Kidney tubule cell (primary cell): Measurements from ENCODE around the gene CEP104.

Source experiments
- DNase-seq: peaks from one replicate; pipeline ENCODE4 v3.0.0-alpha.2; 2018; ENCODE audit warnings: low spot score

CEP104 gene

GRCh38 chr1:3868464-3869006 lies 11.5 kb upstream of the CEP104 start:
- no peak for DNase-seq

- no peak for DNase-seq
Observed at GRCh38 chr1:3865606-3866160, 8.7 kb upstream of the CEP104 start.

- peak; percentile 8 for DNase-seq
Observed at GRCh38 chr1:3864884-3865283, 7.9 kb upstream of the CEP104 start.

GRCh38 chr1:3863231-3863935 lies 6.4 kb upstream of the CEP104 start:
- no peak for DNase-seq

- peak; percentile 57 for DNase-seq
Observed at GRCh38 chr1:3858231-3858981, 1.4 kb upstream of the CEP104 start.

GRCh38 chr1:3857791-3858129 lies 749 bp upstream of the CEP104 start:
- no peak for DNase-seq

- peak; percentile 20 for DNase-seq
Observed at GRCh38 chr1:3852711-3853485, 4.1 kb downstream of the CEP104 start.

- no peak for DNase-seq
Observed at GRCh38 chr1:3852091-3852490, 4.9 kb downstream of the CEP104 start.

- no peak for DNase-seq
Observed at GRCh38 chr1:3851292-3851691, 5.7 kb downstream of the CEP104 start.

GRCh38 chr1:3850857-3851256 lies 6.2 kb downstream of the CEP104 start:
- DNase-seq: no peak

- no peak for DNase-seq
Observed at GRCh38 chr1:3847081-3847480, 9.9 kb downstream of the CEP104 start.

GRCh38 chr1:3846541-3846940 lies 10.5 kb downstream of the CEP104 start:
- DNase-seq: no peak

GRCh38 chr1:3842912-3843311 lies 14.1 kb downstream of the CEP104 start:
- no peak for DNase-seq

GRCh38 chr1:3841491-3841890 lies 15.5 kb downstream of the CEP104 start:
- DNase-seq: no peak

GRCh38 chr1:3838788-3839187 lies 18.2 kb downstream of the CEP104 start:
- no peak for DNase-seq

GRCh38 chr1:3837685-3838084 lies 19.3 kb downstream of the CEP104 start:
- no peak for DNase-seq

- DNase-seq: no peak
Observed at GRCh38 chr1:3837200-3837599, 19.8 kb downstream of the CEP104 start.

- DNase-seq: no peak
Observed at GRCh38 chr1:3836421-3836820, 20.6 kb downstream of the CEP104 start.

GRCh38 chr1:3834701-3835100 lies 22.3 kb downstream of the CEP104 start:
- DNase-seq: no peak

- no peak for DNase-seq
Observed at GRCh38 chr1:3831689-3832088, 25.3 kb downstream of the CEP104 start.

- peak; percentile 56 for DNase-seq
Observed at GRCh38 chr1:3828391-3828790, 28.6 kb downstream of the CEP104 start.

- peak; percentile 48 for DNase-seq
Observed at GRCh38 chr1:3827813-3828307, 29.2 kb downstream of the CEP104 start.
